A204.1 (cell line): ENCODE results near the gene CPAMD8.
"Not testable (repeated sequence)": the region's sequence is repeated elsewhere in the genome, so short reads cannot be mapped to it uniquely, and the experiment has no call there.

Source experiments
- FAIRE-seq: peaks from 2 replicates; lab custom pipeline; 2012; peaks lifted over from hg19 to GRCh38; lab: Jason Lieb, UNC

The CPAMD8 gene

GRCh38 chr19:16891696-16892382 lies 134.8 kb downstream of the CPAMD8 start:
- no peak for FAIRE-seq

DNA sequence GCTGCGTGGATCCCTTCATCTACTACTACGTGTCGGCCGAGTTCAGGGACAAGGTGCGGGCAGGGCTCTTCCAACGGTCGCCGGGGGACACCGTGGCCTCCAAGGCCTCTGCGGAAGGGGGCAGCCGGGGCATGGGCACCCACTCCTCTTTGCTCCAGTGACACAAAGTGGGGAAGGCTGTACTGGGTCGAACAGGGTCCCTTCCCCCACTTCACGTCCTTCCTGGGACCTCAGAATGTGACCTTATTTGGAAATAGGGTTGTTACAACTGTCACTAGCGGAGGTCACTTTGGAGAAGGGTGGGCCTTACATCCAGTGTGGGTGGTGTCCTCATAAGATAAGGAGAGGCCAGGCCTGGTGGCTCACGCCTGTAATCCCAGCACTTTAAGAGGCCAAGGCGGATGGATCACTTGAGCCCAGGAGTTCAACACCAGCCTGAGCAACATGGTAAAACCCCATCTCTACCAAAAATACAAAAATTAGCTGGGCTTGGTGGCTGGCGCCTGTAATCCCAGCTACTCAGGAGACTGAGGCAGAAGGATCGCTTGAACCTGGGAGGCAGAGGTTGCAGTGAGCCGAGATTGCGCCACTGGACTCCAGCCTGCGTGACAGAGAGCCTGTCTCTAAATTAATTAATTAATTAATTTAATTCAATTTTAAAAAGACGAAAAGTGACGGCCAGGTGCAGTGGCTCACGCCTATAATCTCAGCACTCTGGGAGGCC lies 136.0 kb downstream of the CPAMD8 start:
- no peak for FAIRE-seq

DNA sequence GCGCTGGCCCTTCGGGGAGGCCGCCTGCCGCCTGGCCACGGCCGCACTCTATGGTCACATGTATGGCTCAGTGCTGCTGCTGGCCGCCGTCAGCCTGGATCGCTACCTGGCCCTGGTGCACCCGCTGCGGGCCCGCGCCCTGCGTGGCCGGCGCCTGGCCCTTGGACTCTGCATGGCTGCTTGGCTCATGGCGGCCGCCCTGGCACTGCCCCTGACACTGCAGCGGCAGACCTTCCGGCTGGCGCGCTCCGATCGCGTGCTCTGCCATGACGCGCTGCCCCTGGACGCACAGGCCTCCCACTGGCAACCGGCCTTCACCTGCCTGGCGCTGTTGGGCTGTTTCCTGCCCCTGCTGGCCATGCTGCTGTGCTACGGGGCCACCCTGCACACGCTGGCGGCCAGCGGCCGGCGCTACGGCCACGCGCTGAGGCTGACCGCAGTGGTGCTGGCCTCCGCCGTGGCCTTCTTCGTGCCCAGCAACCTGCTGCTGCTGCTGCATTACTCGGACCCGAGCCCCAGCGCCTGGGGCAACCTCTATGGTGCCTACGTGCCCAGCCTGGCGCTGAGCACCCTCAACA lies 136.6 kb downstream of the CPAMD8 start:
- FAIRE-seq = no peak

DNA sequence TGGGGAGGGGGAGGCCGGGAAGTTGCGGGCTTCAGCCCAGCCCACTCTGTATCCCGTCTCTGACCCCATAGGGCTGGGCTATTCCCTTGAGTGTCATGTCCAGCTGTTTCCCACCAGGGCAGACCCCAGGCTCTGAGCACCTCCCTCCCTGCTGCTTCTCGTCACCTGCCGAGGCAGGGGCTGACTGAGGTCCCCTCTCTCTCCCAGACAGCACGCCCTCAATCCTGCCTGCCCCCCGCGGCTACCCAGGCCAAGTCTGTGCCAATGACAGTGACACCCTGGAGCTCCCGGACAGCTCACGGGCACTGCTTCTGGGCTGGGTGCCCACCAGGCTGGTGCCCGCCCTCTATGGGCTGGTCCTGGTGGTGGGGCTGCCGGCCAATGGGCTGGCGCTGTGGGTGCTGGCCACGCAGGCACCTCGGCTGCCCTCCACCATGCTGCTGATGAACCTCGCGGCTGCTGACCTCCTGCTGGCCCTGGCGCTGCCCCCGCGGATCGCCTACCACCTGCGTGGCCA lies 137.2 kb downstream of the CPAMD8 start:
- no peak for FAIRE-seq

DNA sequence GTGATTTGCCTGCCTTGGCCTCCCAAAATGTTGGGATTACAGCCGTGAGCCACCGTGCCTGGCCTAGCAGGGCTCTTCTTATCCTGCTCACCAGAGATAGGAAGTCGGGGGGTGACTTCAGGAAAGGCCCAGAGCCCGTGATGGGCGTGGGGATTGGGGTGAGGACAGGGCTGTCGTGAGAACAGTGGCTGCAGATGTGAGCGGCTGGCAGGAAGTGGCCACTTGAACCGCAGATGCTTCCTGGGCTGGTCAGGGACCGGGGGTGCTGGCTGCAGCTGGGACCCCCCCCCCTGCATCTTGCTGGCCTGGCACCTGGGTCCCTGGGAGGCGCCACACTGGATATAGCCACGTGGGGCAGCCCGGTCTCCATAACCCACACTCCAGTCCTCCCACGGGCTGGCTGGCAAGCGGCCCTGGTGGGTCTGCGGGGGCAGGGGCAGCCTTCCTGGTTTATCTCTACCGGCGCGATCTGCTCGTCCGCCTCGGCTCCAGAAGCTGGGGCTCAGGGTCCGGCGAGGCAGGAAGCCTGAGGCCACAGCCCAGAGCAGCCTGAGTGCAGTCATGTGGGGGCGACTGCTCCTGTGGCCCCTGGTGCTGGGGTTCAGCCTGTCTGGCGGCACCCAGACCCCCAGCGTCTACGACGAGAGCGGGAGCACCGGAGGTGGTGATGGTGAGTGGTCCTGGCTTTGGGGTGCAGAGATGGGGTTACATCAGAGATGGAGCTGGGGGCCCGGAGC lies 137.8 kb downstream of the CPAMD8 start, which contains the start of gene F2RL3:
Gene F2RL3, plus strand, starts transcription at position 371 of the 737 bp plus-strand sequence. Its CDS starts 191 bp downstream, at position 562.
- FAIRE-seq = no peak

- no peak for FAIRE-seq
Measured at GRCh38 chr19:16887353-16888265, 139.0 kb downstream of the CPAMD8 start.

DNA sequence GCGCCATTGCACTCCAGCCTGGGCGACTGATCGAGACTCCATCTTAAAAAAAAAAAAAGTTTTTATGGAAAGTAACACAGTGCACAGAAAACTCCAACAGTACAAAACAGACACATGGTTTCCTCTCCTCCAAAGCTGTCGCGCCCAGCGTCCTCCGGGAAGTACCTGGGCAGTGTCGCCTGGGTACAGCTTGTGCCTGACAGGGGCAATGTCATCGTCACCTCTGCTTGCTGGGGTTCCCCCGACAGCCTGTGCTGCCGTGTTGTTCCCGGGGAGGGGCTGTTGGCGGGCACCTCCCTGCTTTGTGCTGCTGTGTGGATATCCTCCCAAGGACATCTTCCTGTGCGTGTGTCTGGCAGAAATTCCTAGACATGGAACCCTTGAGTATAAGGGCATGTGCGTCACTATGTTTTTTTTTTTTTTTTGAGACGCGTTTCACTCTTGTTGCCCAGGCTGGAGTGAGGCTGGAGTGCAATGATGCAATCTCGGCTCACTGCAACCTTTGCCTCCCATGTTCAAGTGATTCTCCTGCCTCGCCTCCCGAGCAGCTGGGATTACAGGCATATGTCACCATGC lies 140.2 kb downstream of the CPAMD8 start:
- no peak for FAIRE-seq

GRCh38 chr19:16885166-16885565 lies 141.4 kb downstream of the CPAMD8 start:
- no peak for FAIRE-seq

GRCh38 chr19:16883522-16883921 lies 143.1 kb downstream of the CPAMD8 start:
- FAIRE-seq = no peak

- no peak for FAIRE-seq
Measured at GRCh38 chr19:16882146-16882545, 144.5 kb downstream of the CPAMD8 start.

GRCh38 chr19:16880884-16881554 lies 145.6 kb downstream of the CPAMD8 start:
- no peak for FAIRE-seq

- no peak for FAIRE-seq
Measured at GRCh38 chr19:16878181-16878965, 148.2 kb downstream of the CPAMD8 start.

DNA sequence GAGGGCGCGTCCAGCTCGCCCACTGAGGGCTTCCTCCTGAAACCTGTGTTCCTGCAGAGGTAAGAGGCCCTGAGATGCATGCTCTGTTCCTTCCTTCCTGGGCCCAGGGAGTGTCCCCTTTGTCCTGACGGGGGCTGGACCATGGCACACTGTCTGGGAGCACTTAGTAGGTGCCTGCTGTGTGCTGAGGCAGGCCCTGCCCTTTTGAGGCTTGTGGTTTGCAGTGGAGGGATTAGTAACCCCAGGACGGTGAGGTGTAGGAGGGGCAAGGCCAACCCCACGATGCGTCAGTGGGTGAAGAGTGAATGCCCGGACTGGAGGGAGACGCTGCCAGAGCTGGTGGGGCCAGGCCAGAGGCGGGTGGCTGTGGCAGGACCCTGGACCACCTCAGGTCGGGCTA lies 149.0 kb downstream of the CPAMD8 start:
- no peak for FAIRE-seq

GRCh38 chr19:16876904-16877361 lies 149.7 kb downstream of the CPAMD8 start:
- no peak for FAIRE-seq

DNA sequence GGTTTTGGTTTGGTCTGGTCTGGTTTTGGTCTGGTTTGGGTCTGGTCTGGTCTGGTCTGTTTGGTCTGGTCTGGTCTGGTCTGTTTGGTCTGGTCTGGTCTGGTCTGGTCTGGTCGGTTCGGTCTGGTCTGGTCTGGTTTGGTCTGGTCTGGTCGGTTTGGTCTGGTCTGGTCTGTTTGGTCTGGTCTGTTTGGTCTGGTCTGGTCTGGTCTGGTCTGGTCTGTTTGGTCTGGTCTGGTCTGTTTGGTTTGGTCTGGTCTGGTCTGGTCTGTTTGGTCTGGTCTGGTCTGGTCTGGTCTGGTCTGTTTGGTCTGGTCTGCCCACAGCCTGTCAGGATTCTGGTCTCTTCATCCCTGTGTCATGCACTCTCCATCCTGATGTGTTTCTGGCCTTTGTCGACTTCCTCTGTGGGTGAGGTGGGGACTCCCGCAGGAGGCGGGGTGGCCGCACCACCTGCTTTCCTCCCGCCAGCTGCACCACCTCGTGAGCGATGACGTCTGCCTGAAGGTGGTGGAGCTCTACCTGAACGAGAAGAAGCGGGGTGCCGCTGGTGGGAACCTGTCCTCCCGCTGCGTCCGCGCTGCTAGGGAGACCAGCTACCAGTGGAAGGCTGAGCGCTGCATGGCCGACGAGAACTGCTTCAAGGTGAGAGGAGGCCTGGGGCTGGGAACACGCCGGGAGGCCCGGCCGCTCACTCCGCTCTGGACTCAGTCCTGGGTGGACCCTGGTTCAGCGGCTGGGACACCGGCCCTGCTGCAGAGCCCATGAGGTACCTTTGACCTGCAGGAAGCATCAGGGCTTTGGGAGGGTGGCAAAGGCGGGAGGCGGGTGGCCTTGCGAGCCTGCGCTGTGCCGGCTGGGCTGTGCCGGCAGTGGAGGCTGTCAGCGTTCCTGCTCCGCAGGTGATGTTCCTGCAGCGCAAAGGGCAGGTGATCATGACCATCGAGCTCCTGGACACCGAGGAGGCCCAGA lies 150.7 kb downstream of the CPAMD8 start:
- no peak for FAIRE-seq

GRCh38 chr19:16874978-16875299 lies 151.7 kb downstream of the CPAMD8 start:
- FAIRE-seq = not testable (repeated sequence)

DNA sequence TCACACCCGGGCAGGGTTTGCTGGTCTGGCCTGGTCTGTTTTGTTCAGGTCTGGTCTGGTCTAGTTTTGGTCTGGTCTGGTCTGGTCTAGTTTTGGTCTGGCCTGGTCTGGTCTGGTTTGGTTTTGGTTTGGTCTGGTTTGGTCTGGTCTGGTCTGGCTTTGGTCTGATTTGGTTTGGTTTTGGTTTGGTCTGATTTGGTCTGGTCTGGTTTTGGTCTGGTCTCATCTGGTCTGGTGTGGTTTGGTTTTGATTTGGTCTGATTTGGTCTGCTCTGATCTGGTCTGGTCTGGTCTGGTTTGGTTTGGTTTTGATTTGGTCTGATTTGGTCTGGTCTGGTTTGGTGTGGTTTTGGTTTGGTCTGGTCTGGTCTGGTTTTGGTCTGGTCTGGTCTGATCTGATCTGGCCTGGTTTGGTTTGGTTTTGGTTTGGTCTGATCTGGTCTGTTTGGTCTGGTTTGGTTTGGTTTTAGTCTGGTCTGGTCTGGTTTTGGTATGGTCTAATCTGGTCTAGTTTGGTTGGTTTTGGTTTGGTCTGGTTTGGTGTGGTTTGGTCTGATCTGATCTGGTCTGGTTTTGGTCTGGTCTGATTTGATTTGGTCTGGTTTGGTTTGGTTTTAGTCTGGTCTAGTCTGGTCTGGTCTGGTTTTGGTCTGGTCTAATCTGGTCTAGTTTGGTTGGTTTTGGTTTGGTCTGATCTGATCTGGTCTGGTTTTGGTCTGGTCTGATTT lies 152.2 kb downstream of the CPAMD8 start:
- FAIRE-seq = no peak

DNA sequence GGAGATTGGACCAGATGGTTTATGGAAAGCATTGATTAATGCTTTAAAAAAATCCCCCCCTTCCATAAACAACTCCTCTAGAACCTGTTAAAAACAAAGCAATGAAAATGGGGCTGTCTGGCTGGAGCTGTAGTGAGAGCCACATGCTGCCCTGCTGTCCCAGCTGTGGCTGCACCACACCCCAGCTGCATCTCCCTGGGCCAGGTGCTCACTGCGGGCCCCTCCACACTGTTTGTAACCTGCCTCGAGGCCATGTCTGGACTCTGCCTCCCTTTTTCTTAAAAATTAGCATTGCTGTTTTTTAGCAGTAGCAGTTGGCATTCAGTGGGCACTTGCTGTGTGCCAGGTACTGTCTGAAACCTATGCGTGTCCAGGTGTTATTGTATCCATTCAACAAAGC lies 153.0 kb downstream of the CPAMD8 start:
- no peak for FAIRE-seq
